Right lobe of liver (tissue), 4 donors: ENCODE data around the gene IFITM10.

Source experiments
- POLR2A ChIP-seq: fragments of 450-650 bp; IDR thresholded peaks from one replicate; pipeline ENCODE4 v1.6.1; 2017; ENCODE audit warnings: antibody characterized with exemption, mild to moderate bottlenecking
- TF ChIP-seq, protein P1 (sequence below), 4 donors: fragments of 200-600 bp in 3 of 4; fragments of 450-650 bp in 1 of 4; IDR thresholded peaks; one replicate each; pipeline versions ENCODE4 v1.5.1 to v1.8.0; 2016 to 2022; ENCODE audit warnings: antibody characterized with exemption in 4 of 4, mild to moderate bottlenecking in 2 of 4
- donor health status: DM: no; HTN: no; CAD: no.
- donor health status: DM: no; HTN: no; CAD: no.
- donor health status: DM: no; HTN: yes; CAD: no.

DNA sequence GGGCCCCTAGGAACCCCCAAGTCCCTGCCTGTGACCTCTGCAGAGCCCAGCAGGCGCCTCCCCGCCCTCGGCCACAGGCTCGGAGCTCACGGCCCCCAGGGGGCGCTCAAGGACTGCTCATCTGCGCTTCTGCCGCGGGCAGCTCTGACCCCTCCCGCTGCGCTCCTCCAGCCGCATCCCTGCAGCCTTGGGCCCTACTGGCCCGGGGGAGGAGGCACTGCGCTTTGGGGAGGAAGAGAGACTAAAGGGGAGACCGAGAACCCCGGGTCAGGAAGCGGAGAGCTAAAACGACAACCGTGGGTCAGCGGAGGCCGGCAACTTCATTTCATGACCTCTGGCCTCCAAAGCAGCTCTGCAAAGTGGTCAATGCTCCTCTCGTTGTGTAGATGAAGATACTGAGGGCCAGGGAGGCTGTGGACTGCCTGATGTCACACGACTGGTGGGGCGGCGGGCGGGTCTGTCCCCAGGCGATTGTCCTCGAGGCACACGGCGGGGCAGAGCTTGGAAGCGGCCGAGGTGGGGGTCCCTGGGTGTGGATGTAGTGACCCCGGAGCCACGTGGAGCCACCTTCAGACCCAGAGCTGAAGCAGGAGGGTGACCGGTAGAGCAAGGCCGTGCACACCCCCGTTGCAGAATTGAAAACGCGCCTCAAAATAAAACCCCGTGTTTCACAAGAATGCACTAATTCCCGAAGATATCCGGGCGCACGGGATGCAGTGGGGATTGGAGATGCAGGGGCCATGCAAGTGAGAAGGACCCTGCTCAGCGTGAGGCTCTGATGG is 56.1 kb downstream of the IFITM10 start:
- TF ChIP-seq, protein P1, sequence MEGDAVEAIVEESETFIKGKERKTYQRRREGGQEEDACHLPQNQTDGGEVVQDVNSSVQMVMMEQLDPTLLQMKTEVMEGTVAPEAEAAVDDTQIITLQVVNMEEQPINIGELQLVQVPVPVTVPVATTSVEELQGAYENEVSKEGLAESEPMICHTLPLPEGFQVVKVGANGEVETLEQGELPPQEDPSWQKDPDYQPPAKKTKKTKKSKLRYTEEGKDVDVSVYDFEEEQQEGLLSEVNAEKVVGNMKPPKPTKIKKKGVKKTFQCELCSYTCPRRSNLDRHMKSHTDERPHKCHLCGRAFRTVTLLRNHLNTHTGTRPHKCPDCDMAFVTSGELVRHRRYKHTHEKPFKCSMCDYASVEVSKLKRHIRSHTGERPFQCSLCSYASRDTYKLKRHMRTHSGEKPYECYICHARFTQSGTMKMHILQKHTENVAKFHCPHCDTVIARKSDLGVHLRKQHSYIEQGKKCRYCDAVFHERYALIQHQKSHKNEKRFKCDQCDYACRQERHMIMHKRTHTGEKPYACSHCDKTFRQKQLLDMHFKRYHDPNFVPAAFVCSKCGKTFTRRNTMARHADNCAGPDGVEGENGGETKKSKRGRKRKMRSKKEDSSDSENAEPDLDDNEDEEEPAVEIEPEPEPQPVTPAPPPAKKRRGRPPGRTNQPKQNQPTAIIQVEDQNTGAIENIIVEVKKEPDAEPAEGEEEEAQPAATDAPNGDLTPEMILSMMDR (IDR thresholded peaks at IDR 0.05): peak; percentile 95 to 97 (median 96)
- no peak for TF ChIP-seq POLR2A
